ENCODE measurements around the gene PPP2R2D.

- no peak for TF ChIP-seq EZH2 (IDR thresholded peaks at IDR 0.05)
- TF ChIP-seq POLR2AphosphoS5 (IDR thresholded peaks at IDR 0.05; ENCODE audit: borderline replicate concordance, low read depth, low read length): no peak
These were observed 74.2 kb downstream of the PPP2R2D start for GRCh38 chr10:131975003-131975402.
